ENCODE measurements around the gene ZNF362. TPM values are rescaled to one million over a fixed set of nuclear protein-coding genes. Genes with fewer than 3 reads are reported as not detected.

Gene ZNF362
- 3.0 and 5.7 TPM in 2 replicates for total RNA-seq (2012; rRNA removed)

- Histone ChIP-seq H3K36me3 (ENCODE audit: insufficient read depth, low read length) (no peaks in the 10 kb centered on the region), H3K9ac (ENCODE audit: low read depth, low read length) (peak within 1 kb of the TSS; percentile 95), H3K27me3 (ENCODE audit: control insufficient read depth, insufficient read depth, low read length) (peaks cover under 1% of the 10 kb centered on the region), H3K4me2 (ENCODE audit: low read length) (peak within 1 kb of the TSS; percentile 97), H3K9me3 (replicated peaks; ENCODE audit: low read length) (no peaks in the 10 kb centered on the region), H3K4me3 (ENCODE audit: low read length) (peak within 1 kb of the TSS; percentile 79), H3K4me1 (ENCODE audit: control insufficient read depth, insufficient read depth, low read length) (peaks cover 15% of the 10 kb centered on the region)
Observed at GRCh38 chr1:33256471-33257206, at the start of gene ZNF362. ZNF362 (plus strand) TSS chr1:33256492; CDS start chr1:33270575, 14,083 bp downstream.

GRCh38 chr1:33211972-33212371, 44.3 kb upstream of the ZNF362 start:
- no peaks in the 10 kb centered on the region for H3K36me3 ChIP-seq (ENCODE audit: insufficient read depth, low read length)
- no peaks in the 10 kb centered on the region for H3K9me3 ChIP-seq (replicated peaks; ENCODE audit: low read length)
- H3K4me1 ChIP-seq (ENCODE audit: control insufficient read depth, insufficient read depth, low read length) = no peaks in the 10 kb centered on the region
- no peak overlapping the region for H3K4me3 ChIP-seq (ENCODE audit: low read length)
- no peak overlapping the region for H3K9ac ChIP-seq (ENCODE audit: low read depth, low read length)
- H3K4me2 ChIP-seq (ENCODE audit: low read length) = no peak overlapping the region
- H3K27me3 ChIP-seq (ENCODE audit: control insufficient read depth, insufficient read depth, low read length) = peaks cover 5% of the 10 kb centered on the region

- Histone ChIP-seq H3K9ac (ENCODE audit: low read depth, low read length) (no peak overlapping the region), H3K36me3 (ENCODE audit: insufficient read depth, low read length) (no peaks in the 10 kb centered on the region), H3K4me1 (ENCODE audit: control insufficient read depth, insufficient read depth, low read length) (no peaks in the 10 kb centered on the region), H3K9me3 (replicated peaks; ENCODE audit: low read length) (peaks cover 3% of the 10 kb centered on the region), H3K4me3 (ENCODE audit: low read length) (no peak overlapping the region), H3K4me2 (ENCODE audit: low read length) (no peak overlapping the region), H3K27me3 (ENCODE audit: control insufficient read depth, insufficient read depth, low read length) (peaks cover 6% of the 10 kb centered on the region)
Observed at GRCh38 chr1:33219886-33220661, 36.2 kb upstream of the ZNF362 start.

GRCh38 chr1:33220676-33221384, 35.5 kb upstream of the ZNF362 start:
- peaks cover 3% of the 10 kb centered on the region for H3K9me3 ChIP-seq (replicated peaks; ENCODE audit: low read length)
- H3K4me1 ChIP-seq (ENCODE audit: control insufficient read depth, insufficient read depth, low read length) = no peaks in the 10 kb centered on the region
- no peak overlapping the region for H3K4me3 ChIP-seq (ENCODE audit: low read length)
- H3K36me3 ChIP-seq (ENCODE audit: insufficient read depth, low read length) = no peaks in the 10 kb centered on the region
- peaks cover 6% of the 10 kb centered on the region for H3K27me3 ChIP-seq (ENCODE audit: control insufficient read depth, insufficient read depth, low read length)
- no peak overlapping the region for H3K9ac ChIP-seq (ENCODE audit: low read depth, low read length)
- no peak overlapping the region for H3K4me2 ChIP-seq (ENCODE audit: low read length)

- Histone ChIP-seq H3K4me3 (ENCODE audit: low read length) (no peak overlapping the region), H3K9ac (ENCODE audit: low read depth, low read length) (no peak overlapping the region), H3K4me2 (ENCODE audit: low read length) (no peak overlapping the region), H3K4me1 (ENCODE audit: control insufficient read depth, insufficient read depth, low read length) (no peaks in the 10 kb centered on the region), H3K27me3 (ENCODE audit: control insufficient read depth, insufficient read depth, low read length) (peaks cover 6% of the 10 kb centered on the region), H3K36me3 (ENCODE audit: insufficient read depth, low read length) (no peaks in the 10 kb centered on the region), H3K9me3 (replicated peaks; ENCODE audit: low read length) (peaks cover 3% of the 10 kb centered on the region)
Observed at GRCh38 chr1:33221385-33221758, 34.9 kb upstream of the ZNF362 start.

- H3K36me3 ChIP-seq (ENCODE audit: insufficient read depth, low read length) = no peaks in the 10 kb centered on the region
- H3K4me2 ChIP-seq (ENCODE audit: low read length) = no peak overlapping the region
- H3K4me1 ChIP-seq (ENCODE audit: control insufficient read depth, insufficient read depth, low read length) = no peaks in the 10 kb centered on the region
- H3K27me3 ChIP-seq (ENCODE audit: control insufficient read depth, insufficient read depth, low read length) = peaks cover 6% of the 10 kb centered on the region
- no peak overlapping the region for H3K4me3 ChIP-seq (ENCODE audit: low read length)
- H3K9ac ChIP-seq (ENCODE audit: low read depth, low read length) = no peak overlapping the region
- peaks cover 3% of the 10 kb centered on the region for H3K9me3 ChIP-seq (replicated peaks; ENCODE audit: low read length)
Observed at GRCh38 chr1:33222381-33222780, 33.9 kb upstream of the ZNF362 start.

- Histone ChIP-seq H3K4me2 (ENCODE audit: low read length) (no peak overlapping the region), H3K9me3 (replicated peaks; ENCODE audit: low read length) (peaks cover 3% of the 10 kb centered on the region), H3K4me3 (ENCODE audit: low read length) (no peak overlapping the region), H3K27me3 (ENCODE audit: control insufficient read depth, insufficient read depth, low read length) (peaks cover 17% of the 10 kb centered on the region), H3K4me1 (ENCODE audit: control insufficient read depth, insufficient read depth, low read length) (no peaks in the 10 kb centered on the region), H3K36me3 (ENCODE audit: insufficient read depth, low read length) (no peaks in the 10 kb centered on the region), H3K9ac (ENCODE audit: low read depth, low read length) (no peak overlapping the region)
Observed at GRCh38 chr1:33224166-33224707, 32.1 kb upstream of the ZNF362 start.

GRCh38 chr1:33225586-33225985, 30.7 kb upstream of the ZNF362 start:
- no peak overlapping the region for H3K4me2 ChIP-seq (ENCODE audit: low read length)
- peaks cover 23% of the 10 kb centered on the region for H3K27me3 ChIP-seq (ENCODE audit: control insufficient read depth, insufficient read depth, low read length)
- no peak overlapping the region for H3K9ac ChIP-seq (ENCODE audit: low read depth, low read length)
- no peaks in the 10 kb centered on the region for H3K36me3 ChIP-seq (ENCODE audit: insufficient read depth, low read length)
- H3K9me3 ChIP-seq (replicated peaks; ENCODE audit: low read length) = peaks cover 3% of the 10 kb centered on the region
- H3K4me1 ChIP-seq (ENCODE audit: control insufficient read depth, insufficient read depth, low read length) = no peaks in the 10 kb centered on the region
- H3K4me3 ChIP-seq (ENCODE audit: low read length) = no peak overlapping the region

- H3K4me2 ChIP-seq (ENCODE audit: low read length) = no peak overlapping the region
- no peaks in the 10 kb centered on the region for H3K4me1 ChIP-seq (ENCODE audit: control insufficient read depth, insufficient read depth, low read length)
- H3K9me3 ChIP-seq (replicated peaks; ENCODE audit: low read length) = peaks cover 3% of the 10 kb centered on the region
- H3K4me3 ChIP-seq (ENCODE audit: low read length) = no peak overlapping the region
- H3K36me3 ChIP-seq (ENCODE audit: insufficient read depth, low read length) = no peaks in the 10 kb centered on the region
- H3K9ac ChIP-seq (ENCODE audit: low read depth, low read length) = no peak overlapping the region
- H3K27me3 ChIP-seq (ENCODE audit: control insufficient read depth, insufficient read depth, low read length) = peaks cover 17% of the 10 kb centered on the region
Observed at GRCh38 chr1:33228935-33229487, 27.3 kb upstream of the ZNF362 start.

- Histone ChIP-seq H3K4me2 (ENCODE audit: low read length) (no peak overlapping the region), H3K4me3 (ENCODE audit: low read length) (no peak overlapping the region), H3K27me3 (ENCODE audit: control insufficient read depth, insufficient read depth, low read length) (peaks cover 26% of the 10 kb centered on the region), H3K9me3 (replicated peaks; ENCODE audit: low read length) (no peaks in the 10 kb centered on the region), H3K36me3 (ENCODE audit: insufficient read depth, low read length) (no peaks in the 10 kb centered on the region), H3K9ac (ENCODE audit: low read depth, low read length) (no peak overlapping the region), H3K4me1 (ENCODE audit: control insufficient read depth, insufficient read depth, low read length) (no peaks in the 10 kb centered on the region)
Observed at GRCh38 chr1:33231166-33231565, 25.1 kb upstream of the ZNF362 start.

GRCh38 chr1:33232716-33233115, 23.6 kb upstream of the ZNF362 start:
- H3K9ac ChIP-seq (ENCODE audit: low read depth, low read length) = no peak overlapping the region
- no peaks in the 10 kb centered on the region for H3K9me3 ChIP-seq (replicated peaks; ENCODE audit: low read length)
- no peak overlapping the region for H3K4me3 ChIP-seq (ENCODE audit: low read length)
- H3K27me3 ChIP-seq (ENCODE audit: control insufficient read depth, insufficient read depth, low read length) = peaks cover 26% of the 10 kb centered on the region
- no peak overlapping the region for H3K4me2 ChIP-seq (ENCODE audit: low read length)
- no peaks in the 10 kb centered on the region for H3K4me1 ChIP-seq (ENCODE audit: control insufficient read depth, insufficient read depth, low read length)
- H3K36me3 ChIP-seq (ENCODE audit: insufficient read depth, low read length) = no peaks in the 10 kb centered on the region

All from skeletal muscle satellite cell (primary cell).